KG1 (cell line): ENCODE results near the gene TEX38.
"Not testable (repeated sequence)": the region's sequence is repeated elsewhere in the genome, so short reads cannot be mapped to it uniquely, and the experiment has no call there.

Source experiments
- DNase-seq: peaks from one replicate; lab custom pipeline; 2025; lab: John Stamatoyannopoulos, UW

The TEX38 gene

DNA sequence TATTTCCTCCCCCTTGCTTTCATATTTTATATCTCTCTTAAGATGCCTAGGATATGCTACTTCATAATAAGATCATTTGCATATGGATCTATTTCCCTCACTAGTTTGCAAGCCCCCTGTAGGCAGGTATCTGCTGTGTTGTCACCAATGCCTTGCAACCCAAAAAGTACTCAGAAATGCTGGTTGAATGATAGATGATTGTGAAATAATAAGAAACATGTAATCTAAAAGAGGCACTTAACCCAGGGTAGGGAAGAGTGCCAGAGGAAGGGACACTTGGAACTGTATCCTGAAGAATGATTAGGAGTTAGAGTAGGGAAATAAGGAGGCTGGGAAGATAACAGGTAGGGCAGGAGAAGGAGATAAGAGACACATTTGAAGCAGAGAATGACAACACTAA is 15.8 kb upstream of the TEX38 start:
- no peak for DNase-seq

DNA sequence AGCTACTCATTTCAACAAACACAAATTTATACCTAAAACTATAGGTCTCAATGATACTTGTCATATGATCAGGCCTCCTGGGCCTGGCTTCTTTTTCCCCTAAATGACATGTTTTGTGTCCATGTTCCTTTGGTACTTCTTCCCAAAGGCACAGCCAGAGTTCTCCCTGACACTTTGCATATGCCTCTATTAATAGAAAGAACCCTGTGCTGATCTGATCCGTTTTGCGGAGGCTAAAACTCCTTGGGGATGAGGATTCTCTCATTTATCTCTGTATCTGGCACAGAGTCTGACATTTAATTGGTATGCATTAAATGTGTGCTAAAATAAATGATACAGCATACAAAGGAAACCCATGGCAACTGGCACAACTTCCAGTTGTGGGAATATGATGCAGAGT is 15.0 kb upstream of the TEX38 start:
- no peak for DNase-seq

DNA sequence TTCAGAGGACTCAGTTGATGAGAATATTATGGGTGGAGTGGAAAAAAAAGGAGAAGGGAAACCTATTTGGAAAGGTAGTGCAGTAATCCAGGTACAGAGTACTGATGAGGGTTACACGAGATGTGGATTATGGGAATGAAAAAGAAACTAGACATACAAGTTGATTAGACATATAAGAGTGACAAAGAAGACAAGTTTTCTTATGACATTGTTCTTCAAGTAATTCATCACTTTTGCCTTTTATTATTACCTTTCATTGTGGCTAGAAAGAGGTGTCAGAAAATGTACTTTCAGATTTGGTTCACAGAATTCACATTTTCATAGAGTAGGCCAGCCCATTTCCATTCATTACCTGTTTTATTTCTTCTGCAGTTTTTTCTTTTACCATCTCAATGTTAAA is 13.9 kb upstream of the TEX38 start:
- no peak for DNase-seq

DNA sequence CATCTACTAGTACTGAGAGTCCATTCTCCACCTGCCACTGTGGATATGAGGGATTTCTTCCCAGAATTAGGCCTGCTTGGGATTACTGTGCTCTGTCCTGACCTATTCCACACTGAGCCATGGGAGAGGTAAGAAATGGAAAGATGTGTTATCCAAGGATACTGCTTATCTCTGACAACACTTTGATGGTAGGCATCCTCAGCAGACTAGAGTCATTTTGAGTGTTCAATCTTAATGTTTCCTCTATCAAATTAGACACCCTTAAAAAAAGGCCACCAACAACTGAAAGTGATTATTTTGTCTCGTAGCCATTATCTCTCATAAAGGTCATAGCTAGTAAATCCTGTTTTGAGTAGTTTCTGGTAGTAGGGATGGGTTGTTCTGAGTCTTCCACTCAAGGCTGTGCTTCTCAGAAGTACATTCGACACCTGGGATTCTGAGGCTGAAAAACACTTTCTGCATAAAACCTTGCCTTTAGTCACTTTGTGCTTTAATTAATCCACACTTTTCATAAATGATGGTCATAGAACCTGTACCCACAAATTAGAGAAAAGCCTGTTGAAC is 12.3 kb upstream of the TEX38 start:
- DNase-seq: no peak

DNA sequence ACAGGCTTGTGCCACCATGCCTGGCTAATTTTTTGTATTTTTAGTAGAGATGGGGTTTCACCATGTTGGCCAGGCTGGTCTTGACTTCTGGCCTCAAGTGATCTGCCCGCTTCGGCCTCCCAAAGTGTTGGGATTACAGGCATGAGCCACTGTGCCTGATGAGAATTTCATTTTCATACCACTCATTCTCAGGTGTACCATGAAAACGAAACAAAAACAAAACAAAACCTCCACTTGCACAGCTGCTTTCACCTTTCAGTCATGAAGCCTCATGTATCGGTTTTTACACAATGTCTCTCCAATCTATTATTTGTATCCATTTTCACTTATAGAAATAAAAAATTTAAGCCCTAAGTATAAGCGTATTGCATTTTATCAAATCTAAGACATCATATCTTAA is 11.5 kb upstream of the TEX38 start:
- DNase-seq: not testable (repeated sequence)

DNA sequence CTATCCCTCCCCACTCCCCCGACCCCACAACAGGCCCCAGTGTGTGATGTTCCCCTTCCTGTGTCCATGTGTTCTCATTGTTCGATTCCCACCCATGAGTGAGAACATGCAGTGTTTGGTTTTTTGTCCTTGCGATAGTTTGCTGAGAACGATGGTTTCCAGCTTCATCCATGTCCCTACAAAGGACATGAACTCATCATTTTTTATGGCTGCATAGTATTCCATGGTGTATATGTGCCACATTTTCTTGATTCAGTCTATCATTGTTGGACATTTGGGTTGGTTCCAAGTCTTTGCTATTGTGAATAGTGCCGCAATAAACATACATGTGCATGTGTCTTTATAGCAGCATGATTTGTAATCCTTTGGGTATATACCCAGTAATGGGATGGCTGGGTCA is 8.7 kb upstream of the TEX38 start:
- not testable (repeated sequence) for DNase-seq

DNA sequence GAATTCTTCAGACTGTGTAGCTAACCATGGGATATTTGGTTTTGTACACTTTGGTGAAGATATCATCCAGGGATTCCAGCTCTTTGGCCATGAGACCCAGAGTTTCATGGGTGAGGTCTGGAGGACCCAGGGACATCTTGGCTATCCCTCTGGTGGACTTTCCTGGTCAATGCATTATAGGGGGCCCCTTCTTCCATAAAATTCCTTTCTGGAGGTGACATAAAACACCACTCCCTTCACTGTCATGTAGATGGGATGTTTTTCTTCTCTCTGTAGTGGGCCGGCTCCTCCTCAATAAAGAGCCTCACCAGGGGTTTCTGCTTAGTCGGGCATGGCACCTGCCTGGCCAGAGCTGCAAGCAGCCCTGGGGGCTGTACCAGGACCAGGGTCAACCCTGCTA is 5.7 kb upstream of the TEX38 start:
- no peak for DNase-seq

DNA sequence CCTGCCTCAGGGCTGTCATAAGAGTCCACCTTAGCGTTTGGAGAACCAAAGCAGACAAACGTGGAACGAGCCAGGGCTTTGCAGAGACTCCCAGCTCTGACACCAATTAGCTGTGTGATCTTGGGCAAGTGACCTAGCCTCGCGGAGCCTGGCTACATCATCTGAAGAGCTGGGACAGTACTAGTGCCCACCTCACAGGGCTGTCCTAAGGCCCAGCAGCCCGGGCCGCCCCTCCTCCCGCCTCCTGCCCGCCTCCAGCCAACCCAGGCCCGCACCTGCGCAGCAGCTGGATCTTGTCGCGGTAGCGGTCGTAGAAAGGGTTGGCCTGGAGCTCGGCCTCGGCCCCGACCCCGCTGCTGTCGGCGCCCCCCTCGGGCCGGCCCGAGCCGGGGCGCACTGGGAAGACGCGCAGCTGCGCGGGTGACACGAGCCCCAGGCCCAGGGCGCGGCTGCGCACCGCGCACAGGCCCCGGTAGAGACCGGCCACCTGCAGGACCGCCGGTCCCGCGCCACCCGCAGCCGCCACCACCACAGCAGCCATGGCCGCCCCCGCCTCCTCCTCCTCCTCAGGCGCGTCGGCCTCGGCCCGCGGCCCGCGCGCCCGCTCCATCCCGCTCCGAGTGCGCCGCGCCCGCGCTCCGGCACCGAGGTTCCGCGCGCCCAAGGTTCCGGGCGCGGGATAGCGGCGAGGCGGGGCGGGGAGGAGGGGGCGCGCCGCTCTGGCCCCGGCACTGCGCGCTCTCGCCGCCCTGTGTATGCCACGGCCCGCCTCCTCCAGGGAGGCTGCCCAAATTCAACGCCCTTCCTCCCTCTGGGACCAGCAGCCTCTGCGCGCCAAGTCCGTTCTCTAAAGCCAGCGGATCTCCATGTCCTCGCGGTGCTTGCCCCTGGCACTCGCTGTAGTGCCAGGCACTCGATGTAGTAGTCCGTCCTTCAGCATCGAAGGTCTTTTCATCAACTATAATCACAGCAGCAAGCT is 3.6 kb upstream of the TEX38 start, which contains the start of gene ATPAF1:
Gene ATPAF1 (minus strand): TSS at position 583 of the 979 bp plus-strand sequence. CDS start 42 bp downstream, at position 541.
- no peak for DNase-seq

DNA sequence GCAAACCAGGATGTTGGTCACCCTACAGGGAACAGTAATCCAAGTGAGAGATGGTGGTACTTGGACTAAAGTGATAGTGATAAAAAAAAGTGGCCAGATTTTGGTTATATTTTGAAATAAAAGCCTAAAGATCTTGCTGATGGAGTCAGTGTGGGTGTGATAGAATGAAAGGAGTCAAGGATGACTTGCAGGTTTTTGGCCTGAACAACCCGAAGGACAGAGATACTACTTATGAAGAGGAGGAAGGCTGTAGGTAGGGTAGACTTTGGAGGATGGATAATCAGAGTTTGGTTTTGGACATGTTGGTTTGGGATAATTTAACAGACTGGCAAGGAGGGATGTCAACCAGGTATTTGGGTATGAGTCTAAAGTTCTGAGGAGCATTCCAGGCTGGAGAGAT is 1.5 kb upstream of the TEX38 start:
- no peak for DNase-seq

DNA sequence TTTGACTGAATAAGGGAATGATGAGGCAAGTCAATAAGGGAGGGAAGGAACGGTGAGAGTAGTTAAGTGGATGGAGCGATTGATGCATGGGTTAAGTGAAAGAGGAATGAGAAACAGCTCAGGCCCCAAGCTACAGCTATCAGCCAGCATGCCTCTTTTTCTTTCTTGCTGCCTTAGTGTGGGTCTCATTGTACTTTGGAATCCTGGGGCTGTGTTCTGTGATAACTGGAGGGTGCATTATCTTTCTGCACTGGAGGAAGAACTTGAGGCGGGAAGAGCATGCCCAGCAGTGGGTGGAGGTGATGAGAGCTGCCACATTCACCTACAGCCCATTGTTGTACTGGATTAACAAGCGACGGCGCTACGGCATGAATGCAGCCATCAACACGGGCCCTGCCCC is 1.0 kb downstream of the TEX38 start:
- DNase-seq: no peak

DNA sequence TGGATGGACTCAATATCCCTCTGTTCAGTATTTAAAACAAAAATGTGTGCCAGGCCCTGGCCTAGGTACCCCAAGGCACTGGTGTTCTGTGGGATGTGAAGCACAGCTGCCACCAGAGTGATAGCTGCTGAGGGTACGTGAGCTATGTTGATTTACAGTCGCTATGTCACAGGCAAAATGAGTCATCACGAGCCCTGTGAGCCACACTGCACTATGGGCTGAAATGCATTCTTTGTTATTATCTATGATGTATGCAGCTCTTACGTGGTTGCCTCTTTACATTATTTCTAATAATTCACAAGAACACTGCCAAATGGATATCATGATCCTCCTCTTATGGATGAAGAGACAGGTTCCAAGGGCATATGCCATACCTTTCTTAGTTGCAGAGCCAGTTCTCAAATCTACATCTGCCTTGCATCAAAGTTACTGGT is 2.1 kb downstream of the TEX38 start:
- DNase-seq: no peak

DNA sequence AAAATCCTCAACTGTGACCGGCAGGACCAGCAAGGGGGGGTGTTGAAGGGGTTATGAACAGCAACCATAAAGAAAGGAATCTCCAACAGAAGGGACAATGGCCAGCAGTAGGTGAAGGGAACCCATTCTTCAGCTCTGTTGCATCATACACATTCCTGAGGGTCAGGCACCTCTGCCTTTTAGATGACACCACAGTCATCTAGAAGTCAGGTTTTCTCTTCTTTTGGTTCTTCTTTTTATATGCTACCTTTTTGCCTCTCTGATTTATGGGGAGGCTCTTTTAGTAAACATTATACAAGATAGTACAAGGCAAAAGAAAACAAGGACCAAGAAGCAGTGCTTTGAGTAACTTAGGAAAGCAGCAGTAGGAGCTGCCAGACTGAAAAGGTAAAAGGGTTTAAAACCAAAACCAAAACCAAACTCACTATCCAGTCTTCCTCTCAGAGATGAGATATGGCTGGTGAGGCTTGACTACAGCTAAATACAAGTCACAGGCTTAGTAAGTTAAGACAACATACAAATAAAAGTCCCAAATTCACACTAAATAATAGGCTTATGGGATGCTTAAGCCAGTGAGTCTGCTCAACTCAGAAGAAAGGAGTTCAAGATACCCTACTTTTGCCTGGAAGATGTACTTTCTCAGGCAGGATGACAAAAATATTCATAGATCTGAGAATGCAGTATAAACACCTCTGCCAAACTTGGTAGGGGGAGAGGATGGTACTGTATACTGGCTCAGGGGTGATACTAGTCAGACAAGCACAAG is 4.1 kb downstream of the TEX38 start:
- DNase-seq: no peak

DNA sequence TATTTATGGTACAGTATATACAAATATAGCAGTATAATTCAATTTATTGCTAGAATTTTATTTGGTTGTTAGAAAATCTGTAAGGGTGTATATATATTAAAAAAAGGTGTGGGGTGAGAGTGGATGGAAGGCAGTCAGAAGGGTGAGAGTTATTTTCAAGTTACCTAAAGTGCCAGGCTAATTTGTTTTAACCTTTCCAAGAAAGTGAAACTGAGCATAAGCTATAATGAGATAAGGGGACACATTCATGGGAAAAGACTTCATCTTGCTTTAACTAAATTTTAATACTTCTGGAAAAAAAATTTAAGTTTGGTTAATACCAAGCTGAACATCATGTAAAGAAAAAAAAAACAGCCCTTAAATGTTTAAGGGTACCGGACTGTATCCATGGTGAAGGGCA is 4.9 kb downstream of the TEX38 start:
- DNase-seq: no peak

DNA sequence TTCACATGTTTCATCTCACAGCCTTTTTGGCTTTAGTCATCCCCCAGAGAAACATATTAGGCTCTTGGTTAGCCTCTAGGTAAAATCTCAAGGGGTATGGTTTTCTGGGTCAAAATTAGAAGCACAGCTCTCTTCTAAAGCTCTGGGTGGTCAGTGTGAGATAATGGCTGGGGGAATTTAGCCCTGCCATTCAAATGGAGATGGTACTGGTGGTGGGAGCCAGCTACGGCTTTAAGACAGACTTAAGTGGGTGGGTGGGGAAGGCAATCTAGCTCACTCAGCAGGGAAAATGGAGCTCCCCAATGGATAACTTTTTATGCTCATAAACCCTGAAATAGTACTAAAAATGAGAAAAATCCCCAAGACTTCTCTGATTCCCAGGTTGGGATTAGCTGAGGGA is 5.7 kb downstream of the TEX38 start:
- no peak for DNase-seq

DNA sequence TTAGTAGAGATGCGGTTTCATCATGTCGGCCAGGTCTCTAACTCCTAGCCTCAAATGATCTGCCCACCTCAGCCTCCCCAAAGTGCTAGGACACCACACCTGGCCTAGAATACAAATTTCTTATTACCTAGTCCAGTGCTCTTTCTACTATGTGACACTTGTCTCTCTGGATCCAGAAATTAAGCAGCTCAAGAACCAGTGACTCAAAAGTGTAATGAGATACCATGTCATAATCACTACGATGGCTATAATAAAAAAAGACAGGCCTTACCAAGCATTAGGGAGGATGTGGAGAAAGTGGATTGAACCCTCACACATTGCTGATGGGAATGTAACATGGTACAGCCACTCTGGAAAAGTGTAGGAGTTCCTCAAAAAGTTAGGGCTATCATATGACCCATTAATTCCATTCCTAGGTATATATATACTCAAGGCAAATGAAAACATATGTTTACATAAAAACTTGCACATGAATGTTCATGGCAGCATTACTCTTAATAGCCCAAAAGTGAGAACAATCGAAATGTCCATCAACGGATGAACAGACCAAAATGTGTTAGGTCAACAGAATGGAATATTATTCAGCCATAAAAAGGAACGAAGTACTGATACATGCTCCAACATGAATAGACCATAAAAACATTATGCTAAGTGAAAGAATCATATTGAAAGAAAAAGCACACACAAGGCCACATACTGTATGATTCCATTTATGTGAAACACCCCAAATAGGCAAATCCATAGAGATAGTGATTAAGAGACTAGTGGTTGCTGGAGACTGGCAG is 8.3 kb downstream of the TEX38 start:
- DNase-seq: no peak

DNA sequence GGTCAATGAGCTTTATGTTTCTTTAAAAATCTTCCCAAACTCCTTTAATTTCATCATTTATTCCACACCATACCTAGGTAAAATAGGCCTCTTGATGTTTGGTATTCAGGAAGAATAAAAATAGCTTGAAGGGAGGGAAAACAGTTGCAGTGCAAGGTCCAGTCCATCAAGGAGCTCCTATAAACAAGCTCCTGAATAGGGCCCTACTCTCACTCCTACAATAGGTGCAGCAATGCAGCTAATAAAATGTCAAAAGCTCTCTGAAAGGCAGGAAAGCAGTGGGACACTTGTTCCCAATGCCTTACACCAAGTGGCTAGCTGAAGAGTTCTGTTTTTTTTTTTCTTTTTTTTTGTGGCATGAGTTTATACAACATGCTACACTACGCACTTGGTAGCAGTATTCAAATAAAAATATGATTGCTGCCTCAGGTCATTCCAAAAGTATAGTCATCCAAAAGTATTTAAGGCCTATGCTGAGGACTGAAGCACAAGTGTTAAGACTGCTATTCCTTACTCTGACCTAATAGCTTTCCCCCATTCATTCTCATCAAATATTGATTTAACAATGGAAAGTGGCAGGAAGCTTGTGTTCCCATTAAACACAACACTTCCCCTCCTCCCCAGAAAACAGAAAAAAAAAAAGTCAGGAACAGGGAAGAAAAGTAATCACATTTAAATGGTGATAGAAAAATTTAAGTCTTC is 9.8 kb downstream of the TEX38 start:
- DNase-seq: no peak

DNA sequence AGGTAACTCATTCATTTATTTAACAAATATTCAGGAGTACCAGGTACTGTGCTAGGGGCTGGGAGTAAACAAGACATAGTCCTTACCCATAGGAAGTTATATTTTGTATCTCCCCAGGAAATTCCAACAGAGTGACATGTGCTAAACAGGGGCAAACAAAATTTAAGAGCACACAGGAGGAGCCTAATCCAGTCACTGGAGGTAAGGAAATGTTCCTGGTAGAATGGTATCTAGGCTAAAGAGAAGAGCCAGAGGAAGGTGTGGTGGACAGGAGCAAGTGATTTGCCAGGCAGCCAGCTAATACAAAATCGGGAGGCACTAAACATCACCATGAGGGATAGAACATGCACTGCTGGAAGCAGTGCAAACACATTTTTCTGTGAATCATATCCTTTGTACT is 10.4 kb downstream of the TEX38 start:
- no peak for DNase-seq

DNA sequence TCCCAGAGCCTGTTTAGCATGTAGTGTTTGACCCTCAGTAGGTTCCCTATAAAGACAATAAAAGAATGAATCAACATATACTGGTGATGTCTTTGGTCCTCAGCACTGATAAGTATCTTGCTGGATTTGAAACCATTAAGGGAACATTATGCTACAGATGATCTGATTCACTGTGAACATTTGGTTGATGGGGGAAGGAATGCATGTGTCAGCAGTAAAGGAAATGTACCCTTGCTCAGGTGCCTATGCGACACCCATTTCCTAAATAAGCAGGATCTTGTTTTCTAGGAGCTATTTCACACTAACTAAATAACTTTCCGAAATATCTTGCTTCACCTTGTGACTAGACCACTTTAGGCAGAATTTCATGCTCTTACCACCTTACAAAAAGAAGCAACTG is 13.0 kb downstream of the TEX38 start:
- no peak for DNase-seq

DNA sequence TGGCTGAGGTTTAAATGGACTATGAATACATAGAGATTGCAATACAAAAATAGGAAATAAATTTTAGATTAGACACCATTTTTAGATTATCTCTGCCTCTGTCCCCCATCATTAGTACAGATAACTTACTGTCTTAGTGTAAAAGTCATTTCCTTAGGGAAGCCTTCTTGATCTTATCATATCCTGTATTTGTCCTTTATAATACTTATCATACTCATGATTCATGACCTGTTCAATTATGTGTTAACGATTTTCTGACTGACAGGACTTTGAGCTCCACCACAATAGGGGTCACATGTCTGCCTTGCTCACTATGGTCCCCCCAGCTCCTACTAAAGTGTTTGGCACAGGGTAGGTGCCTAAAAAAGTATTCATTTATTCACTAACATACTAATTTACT is 14.6 kb downstream of the TEX38 start:
- no peak for DNase-seq

DNA sequence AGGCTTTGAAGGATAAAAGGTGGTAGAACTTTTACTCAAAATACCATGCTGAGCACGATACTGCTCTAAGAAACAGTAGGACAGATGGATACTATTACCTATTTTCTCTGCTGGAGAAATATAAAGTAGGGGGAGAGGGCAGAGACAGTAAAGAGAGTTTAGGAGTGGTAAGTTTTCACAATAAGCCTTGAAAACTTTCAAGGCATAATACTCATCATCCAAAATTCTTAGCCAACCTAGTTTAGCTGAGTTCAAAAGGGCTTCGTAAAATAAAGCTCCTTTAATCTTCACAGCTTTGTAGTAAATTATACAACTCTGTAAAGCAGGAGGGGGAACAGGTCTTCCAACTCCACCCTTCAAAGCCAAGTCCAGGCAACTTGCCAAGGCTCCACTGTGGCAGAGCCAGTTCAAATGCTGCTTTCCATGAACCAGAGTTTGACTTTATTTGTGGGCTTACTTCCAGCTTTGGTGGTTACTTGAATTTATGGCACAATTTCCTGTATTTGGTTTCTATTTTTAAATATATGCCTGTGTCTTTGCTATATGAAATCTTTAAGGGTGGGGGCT is 15.5 kb downstream of the TEX38 start:
- DNase-seq: no peak

DNA sequence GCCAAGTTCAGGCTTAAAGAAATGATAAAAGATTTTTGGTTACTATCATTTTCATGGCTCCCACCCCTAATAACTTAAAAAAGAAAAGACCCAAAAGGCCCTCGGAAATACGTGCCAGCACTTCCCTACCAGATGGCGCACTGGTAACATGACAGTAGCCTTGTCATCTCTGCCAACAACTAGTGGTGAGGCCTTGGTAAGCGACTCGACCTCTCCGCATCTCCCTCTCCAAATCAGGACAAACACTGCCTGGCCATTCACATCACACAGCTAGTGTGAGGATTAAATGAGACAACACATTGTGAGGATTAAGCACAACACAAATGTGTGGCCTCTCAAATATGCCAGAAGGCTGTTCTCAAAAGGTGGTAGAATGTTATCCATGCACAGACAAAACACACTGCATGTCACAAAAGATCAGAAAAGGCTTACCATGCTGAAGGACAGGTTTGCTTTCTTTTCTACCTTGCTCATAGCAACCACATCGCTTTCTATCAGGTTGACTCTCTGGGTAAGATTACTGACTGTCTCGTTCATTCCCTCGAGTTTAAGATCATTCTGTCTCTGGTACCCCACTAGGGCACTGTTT is 16.4 kb downstream of the TEX38 start:
- no peak for DNase-seq
